ENCODE data around the gene KCND1.
A peak's percentile ranks its signal among the peaks of the same experiment; 100 is the strongest.
"Not testable (repeated sequence)": the region's sequence is repeated elsewhere in the genome, so short reads cannot be mapped to it uniquely, and the experiment has no call there.

KCND1 gene

DNA sequence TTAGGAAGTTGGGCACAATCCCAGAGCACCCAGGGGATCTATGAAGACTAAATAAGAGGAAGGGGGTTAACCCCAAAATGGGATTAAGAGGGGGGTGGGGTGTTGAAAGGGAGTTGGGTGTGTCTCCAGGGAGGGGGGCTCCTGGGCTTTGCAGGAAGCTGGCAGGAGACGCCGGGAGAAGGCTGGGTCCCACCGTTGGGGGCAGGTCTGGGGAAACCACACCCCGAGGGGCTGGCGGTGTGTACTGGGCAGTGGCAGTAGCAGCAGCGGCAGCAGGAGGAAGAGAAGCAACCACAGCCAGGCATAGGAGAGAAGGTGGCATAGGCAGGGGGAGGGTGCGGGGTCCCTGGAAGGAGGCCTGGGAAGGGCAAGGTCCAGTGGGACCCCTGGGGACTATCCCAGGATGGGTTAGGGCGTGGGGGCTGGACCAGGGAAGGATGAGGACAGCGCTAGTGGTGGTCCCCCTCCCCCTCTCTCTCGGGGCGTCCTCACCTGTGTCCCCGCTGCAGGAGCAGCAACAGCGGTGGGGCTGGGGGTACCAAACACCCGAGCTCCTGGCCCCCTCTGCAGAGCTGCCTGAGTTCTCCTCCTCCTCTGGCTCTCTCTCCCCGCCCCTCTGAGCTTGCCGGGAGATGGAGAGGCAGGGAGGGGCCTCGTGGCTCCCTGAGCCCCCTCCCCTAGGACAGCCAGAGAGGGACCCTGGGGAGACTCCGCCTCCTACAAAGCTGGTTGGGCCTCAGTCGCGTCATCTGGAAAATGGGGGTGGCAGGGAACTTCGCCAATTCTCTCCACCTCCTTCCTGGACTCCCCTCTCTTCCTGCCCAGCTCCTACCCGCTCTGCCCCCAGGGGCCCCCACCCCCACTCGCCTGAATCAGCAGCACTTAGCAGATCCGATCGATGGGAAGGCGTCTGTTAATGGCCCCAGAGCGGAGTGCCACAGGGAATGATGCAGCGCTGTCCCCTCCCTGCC lies at the start of gene KCND1:
TSS of gene KCND1 (minus strand) at position 596 of the 971 bp plus-strand sequence. CDS start 1,573 bp downstream, outside the sequence.
- no peak for DNase-seq (ENCODE audit: low read depth)

DNA sequence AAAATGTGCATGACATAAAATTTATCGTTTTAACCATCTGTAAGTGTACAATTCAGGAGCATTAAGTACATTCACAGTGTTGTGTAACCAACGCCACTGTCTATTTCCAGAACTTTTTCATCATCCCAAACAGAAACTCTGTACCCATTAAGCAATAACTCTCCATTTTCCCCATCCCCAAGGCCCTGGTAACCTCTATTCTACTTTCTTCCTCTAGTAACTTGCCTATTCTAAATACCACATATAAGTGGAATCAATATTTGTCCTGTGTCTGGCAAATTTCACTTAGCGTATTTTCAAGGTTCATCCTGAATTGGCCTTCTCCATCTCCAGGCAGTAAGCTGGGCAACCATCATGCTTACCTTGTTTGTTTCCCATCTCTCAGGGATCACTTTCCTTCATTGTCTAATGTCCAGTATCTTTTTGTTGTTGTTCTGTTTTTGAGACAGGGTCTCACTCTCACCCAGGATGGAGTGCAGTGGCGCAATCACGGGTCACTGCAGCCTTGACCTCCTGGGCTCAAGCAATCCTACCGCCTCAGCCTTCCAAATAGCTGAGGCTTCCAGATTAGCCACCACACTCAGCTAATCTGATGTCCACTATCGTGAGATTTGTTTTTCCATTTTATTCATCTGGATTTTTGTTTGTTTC lies 48.1 kb upstream of the KCND1 start:
- no peak for DNase-seq (ENCODE audit: low read depth)

DNA sequence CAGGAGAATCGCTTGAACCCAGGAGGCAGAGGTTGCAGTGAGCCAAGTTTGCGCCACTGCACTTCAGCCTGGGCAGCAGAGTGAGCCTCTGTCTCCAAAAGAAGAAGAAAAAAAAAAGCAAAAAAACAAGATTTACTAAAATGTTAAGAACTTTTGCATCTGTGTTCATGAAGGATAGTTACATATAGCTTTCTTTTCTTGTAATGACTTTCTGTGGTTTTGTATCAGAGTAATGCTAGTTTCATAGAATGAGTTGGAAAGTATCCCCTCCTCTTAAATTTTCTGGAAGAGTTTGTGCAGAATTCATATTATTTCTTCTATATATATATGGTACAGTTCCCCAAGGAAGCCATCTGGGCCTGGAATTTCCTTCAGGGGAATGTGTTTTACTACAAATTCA lies 47.4 kb upstream of the KCND1 start:
- no peak for DNase-seq (ENCODE audit: low read depth)

DNA sequence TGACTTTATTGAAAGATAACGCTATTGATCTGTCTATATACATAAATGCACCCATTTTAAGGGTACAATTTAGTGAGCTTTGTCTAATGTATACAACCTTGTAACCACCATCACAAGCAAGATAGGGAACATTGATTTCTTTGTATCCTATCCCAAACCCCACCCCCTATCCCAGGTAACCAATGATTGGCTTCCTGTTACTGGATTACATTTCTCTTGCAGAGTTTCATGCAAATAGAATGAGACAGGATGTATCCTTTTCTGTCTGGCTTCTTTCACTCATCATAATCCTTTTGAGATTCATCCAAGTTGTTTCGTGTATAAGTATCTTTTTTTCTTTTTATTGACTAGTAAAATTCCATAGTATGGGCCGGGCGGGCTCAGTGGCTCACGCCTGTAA lies 32.1 kb upstream of the KCND1 start:
- no peak for DNase-seq (ENCODE audit: low read depth)

DNA sequence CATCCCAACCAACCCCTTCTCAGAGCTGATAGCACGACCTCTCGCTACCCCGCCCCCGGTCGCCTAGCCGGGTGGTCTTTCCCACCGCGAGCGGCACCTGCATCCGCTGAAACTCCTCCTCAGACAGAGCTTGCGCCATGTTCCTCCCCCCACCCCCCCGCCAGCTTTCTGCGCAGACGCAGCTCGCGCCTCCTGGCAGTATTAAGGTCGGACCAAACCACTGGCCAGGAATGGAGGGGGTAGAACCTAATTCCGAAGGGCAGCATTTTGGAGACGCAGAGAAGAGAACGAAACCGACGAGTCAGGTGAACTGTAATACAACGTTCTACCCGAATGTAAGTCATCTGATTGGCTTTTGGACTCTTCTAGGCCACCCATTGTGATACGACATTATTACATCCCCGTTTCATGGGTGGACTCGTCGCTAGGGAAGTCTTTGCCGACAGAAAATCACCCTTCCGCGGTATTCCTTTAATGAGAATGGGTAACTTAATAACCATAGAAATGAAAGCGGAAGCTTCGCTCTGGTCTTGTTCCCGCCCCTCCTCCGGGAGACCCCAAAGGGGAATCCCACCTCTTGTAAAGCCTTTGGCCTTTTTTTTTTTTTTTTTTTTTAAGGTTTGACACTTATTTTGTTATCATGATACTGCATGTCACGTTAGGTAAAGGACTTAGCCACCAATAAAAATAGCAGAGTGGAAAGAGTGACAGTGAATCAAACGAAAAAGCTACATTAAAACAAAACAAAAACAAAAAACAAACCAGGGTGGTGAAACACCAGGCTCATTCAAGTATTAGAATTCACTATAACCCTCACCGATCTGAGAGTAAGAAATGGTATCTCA lies 30.7 kb upstream of the KCND1 start, which contains the start of gene GRIPAP1:
TSS of gene GRIPAP1 (minus strand) at position 174 of the 845 bp plus-strand sequence. CDS start at position 139, 35 bp downstream.
- peak; percentile 61 for DNase-seq (ENCODE audit: low read depth)

DNA sequence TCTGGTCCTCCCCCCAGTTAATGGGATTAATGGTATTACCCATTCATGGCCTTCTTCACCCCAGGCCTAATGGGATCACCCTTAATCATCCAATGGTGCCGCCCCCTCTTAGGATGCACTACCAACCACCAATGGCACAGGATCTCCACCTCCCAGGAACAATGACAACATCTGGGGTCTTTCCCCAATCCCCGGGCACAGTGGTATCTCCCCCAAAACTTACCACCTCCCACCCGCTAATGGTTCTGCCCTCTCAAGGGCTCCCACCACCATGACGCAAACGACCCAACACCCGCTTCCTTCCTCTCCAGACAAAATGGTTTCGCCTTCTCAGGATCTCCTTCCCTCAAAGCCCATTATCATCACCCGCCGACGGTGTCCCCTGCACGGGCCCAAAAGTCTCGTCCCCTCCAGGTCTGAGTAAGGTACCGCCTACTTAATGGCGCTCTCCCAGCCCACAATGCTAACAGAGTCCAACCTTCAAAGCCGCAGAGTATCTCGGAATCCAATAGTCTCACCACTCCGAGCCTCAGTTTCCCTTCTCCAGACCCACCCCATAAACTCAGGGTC lies 30.0 kb upstream of the KCND1 start:
- DNase-seq (ENCODE audit: low read depth), result peak; percentile 4

DNA sequence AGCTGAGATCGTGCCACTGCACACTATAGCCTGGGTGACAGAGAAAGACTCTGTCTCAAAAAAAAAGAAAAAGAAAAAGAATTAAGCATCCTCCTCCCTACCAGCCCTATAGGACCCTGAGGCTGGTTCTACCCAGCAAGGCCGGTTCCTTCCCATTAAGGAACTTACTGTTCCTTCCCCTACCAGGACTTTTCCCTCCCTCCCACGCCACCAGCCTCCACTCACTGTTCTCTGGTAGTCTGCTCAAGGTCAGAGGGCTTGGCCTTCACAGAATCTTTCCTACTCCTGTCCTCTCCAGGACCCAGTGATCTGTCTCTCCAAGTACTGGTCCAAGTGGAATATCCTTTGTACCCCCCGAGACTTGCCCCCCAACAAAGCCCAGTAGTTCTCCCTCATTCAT lies 29.0 kb upstream of the KCND1 start:
- DNase-seq (ENCODE audit: low read depth), result no peak

DNA sequence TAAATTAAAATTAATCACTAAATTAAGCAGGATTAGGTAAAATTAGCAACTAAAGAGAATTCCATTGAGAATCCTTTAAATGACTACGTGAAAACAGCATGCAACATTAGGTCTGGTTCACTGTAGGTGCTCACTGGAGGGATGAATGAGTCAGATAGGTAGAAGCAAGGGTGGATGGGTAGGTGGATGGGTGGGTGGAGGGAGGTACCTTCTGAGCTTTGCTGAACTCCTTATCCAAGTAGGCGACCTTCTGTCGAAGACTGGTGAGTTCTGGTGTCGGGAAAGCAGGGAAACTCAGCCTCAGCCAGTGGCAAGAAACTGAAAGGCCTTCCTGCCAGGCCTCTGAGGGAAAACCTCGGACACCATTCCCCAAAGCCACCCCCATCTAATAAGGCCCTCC lies 27.4 kb upstream of the KCND1 start:
- DNase-seq (ENCODE audit: low read depth), result no peak

DNA sequence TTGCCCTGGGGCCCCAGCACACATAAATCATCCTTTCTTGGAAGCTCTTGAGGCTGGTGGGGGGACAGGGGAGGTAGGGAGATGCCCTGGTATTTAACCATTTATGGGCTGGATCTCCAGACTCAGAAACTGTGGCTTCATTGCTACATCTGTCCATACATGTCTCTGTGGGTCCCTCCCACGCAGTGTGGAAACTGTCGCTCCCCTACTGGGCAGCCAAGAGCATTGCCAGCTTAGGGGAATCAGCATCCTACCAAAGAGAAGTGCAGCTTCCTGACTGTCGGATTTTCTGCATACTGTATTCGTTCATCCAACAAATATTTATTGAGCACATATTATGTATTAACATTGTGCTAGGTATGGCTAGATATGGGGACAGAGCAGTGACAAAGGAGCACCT lies 26.7 kb upstream of the KCND1 start:
- DNase-seq (ENCODE audit: low read depth), result no peak

DNA sequence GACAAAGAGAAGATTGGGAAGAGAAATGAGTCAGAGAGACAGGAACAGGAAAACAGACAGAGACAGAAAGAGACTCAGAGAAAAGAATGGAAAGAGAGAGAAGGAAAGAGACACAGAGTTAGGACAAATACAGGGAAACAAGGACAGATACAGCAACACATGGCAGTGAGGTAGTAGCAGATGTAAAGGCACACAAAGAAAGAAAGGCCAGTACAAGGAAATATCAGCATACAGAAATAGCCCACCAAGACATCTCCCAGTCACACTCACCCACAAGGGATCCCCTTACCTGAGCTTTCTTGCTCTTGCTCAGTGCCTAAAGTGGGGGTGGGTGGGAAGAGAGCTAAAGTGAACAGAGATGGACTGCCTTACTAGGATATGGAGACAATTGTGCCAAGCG lies 26.2 kb upstream of the KCND1 start:
- DNase-seq (ENCODE audit: low read depth), result no peak

DNA sequence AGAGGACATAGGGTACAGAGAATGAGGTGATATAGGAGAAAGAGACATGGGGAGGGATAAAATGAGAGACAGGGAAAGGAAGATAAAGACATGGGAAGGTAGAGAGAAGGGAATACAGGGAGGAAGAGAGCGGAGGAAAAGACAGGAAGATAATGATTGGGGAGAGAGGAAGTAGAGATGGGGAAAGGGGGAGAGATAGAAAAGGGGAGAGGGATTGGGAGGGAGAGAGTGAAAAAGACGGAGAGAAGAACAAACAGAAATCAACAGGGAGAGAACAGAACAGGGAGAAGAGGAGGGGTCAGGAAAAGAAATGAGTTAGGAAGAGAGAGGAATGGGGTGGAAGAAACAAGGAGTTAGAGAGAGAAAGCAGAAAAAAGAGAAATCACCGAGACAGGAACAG lies 25.8 kb upstream of the KCND1 start:
- no peak for DNase-seq (ENCODE audit: low read depth)

DNA sequence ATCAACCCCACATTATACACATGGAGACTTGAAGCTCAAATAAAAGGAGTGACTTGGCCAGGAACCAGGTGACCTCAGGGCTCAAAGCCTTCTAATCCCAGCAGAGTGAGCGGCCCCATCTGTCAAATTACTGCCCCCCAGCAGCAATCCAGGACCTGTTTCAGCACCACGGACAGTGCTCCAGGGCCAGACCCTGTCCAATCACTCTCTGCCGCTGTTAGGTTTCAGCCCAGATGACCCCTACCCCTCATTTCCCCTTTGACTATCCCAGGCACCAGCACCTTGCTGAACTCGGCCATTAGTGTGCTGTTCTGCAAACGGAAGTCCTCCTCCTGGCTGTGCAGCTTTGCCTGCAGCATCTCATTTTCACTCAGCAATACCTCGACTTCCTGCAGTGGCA lies 25.3 kb upstream of the KCND1 start:
- DNase-seq (ENCODE audit: low read depth), result no peak

DNA sequence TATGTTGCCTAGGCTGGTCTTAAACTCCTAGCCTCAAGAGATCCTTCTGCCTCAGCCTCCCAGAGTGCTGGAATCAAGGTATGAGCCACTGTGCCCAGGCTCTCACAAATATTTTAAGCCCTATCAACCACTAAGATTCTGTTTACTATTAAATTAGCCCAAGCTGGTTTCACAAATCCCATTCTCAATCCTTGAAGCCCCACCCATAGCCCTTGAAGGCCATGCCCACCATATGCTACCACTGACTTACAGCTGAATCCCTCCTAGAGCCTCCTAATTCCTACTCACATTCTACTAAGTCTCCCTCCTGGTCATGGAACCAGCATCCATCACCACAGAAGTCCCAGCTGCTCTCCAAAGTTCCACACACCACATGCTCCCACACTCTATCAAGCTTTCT lies 20.7 kb upstream of the KCND1 start:
- no peak for DNase-seq (ENCODE audit: low read depth)

DNA sequence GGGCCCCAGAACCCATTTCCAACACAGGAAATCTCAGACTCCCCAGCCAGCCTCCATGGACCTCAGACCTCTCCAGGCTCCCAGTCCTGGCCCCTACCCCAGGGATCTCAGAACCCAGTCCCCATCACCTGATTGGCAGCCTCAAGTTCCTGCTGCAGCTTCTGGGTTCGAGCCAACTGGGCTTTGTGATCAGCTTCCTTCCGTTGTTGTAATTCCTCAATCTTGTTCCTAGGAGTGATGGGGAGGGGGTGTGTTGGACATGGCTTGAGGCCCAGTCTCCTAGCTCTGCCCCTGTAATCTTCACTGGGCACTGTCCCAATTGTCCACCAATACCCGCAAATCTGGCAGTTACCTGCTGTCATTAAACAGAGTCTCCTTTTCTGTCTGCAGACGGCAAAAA lies 17.8 kb upstream of the KCND1 start:
- DNase-seq (ENCODE audit: low read depth), result no peak

DNA sequence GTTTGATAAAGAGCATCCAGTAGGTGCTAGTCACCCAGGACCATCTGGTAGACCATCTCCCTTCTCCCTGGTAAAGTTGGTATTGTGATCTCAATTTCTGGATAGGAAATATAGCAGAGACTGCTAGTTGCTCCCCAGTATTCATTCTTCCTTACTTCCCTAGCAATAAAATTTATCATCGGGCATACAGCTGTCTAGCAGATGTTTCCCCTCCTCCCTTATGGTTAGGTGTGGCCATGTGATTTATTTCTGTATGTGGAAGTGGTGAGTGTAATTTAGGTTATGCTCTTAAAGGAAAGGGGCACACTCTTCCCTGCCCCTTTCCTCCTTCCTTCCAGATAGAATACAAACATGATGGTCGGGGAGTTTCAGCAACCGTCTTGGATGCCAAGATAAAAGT lies 12.3 kb upstream of the KCND1 start:
- no peak for DNase-seq (ENCODE audit: low read depth)

DNA sequence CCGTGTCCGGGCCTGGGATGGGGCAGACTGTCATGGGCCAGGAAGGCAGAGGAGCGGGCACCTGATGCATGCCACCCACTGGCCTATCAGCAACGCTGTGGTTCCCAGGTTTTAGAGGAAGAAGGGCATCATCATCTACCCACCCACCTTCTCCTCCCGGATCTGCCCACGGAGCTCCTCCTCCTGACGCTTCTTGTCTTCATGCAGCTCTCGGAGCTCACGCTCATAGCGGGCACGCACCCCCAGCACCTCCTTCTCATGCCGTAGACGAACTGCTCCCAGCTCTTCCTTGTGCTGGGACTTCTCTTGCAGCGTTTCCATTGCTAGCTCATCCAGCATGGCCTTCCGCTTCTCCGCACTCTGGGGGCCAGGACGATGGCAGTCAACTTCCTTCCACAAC lies 11.4 kb upstream of the KCND1 start:
- no peak for DNase-seq (ENCODE audit: low read depth)

DNA sequence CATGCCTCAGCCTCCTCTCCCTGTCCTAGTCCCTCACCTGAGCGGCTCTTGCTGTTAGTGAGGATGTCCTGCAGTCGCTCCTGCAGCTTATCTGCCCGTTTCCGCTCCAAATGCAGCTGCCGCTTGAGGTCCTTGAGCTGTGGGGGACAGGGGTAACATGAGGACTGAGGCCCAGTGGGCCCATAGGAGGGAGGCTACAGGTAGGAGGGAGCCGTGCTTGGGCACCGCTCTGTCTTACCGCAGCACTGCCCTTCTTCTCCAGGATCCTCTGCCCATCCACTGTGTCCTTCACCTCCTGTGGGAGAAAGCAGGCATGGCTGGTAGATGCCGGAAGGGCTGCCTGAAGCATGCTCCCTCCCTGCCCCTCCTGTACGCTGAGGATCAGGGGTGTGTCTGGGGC lies 9.5 kb upstream of the KCND1 start:
- DNase-seq (ENCODE audit: low read depth), result no peak

DNA sequence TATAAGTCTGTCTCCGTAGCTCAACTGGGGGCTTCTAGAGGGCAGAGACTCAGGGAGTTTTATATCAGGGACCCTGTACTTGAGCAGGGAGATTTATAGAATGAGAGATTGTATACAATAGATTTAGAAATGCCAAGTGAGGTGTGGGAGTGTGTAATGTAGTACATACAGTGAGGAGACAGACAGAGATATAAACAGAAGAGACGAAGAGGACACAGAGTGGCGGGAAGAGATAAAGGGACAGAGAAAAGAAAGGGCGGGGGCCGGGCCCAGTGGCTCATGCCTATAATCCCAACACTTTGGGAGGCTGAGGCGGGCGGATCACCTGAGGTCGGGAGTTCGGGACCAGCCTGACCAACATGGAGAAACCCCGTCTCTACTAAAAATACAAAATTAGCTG lies 8.7 kb upstream of the KCND1 start:
- not testable (repeated sequence) for DNase-seq (ENCODE audit: low read depth)

DNA sequence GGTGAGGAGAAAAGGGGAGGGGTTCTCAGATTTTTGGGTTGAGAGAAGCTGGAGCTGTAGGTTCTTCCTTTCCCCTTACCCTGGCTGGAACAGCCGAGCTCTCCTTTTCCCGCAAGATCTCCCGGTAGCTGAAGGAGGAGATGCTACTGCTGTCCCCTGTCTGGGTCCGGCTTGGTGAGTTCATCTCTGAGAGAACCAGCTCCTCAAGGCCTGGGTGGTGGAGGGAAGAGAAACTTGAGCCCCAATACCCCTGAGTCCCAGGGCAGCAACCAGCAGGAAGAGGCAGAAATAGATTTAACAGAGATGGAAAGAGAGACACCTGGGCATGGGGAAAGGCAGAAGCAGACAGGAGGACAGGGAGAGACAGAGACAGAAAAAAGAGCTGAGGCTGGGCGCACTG lies 6.6 kb upstream of the KCND1 start:
- DNase-seq (ENCODE audit: low read depth), result no peak

DNA sequence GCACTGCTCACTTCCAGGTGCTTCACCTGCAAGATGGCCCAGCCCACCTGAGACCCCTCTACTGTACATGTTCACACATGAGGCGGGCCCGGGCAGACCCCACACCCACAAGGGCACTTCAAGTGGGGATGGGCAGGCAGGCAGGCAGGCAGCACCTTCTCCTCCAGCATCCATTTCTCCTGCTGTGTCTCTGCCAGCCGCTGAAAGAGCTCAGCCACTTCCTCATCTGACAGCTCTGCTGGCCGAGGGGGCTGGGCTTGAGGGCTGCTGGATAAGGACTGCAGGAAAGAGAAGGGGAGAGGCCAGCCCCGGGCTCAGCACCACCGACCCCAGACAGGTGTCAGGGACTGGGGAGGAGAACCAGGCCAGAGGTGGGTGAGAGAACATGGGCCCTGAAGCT lies 4.4 kb upstream of the KCND1 start:
- no peak for DNase-seq (ENCODE audit: low read depth)

DNA sequence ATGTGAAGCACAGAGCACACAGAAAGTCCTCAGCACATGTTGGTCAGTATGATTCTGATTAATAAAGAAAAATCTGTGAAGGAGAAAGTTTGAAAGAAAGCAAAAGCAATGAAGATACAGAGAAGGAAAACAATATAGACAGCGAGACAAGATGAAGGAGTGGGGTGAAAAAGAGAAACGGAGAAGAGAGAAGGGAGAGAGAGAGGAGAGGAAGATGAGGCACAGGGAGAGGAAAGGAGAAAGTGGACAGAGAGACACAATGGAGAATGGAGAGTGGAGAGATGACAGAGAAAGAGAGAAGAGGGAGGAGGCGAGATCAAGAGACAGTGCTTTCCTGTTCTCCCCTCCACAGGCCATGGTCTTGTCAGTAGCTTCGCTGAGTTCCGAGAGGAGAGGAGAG lies 3.9 kb upstream of the KCND1 start:
- no peak for DNase-seq (ENCODE audit: low read depth)

DNA sequence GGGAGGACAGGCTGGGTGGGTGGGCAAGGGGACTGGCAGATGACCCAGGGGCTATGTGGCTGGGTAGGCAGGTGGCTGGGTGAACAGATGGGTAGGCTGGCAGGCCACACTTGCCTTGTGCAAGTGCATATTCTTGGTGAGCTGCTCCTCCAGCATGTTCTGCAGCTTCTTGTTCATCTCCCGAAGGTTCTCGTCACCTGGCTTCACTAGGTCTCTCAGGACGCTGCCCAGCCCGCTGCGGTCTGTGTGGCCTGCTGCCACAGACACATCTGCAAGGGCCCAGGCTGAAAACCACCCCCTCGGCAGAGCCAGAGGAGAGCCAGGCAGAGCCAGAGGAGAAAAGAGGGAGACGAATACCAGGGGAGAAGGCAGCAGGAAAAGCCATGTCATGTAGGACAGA lies 3.4 kb upstream of the KCND1 start:
- DNase-seq (ENCODE audit: low read depth), result no peak
